GM21737 (cell line): ENCODE measurements around the gene TMPRSS3.

ENCODE experiments used
- ATAC-seq: cut with Tn5 transposase; IDR thresholded peaks from one replicate; pipeline ENCODE4 v1.9.1; 2021; ENCODE audit warnings: mild to moderate bottlenecking, moderate library complexity; ENCODE audit not compliant: unreplicated experiment

Gene TMPRSS3

DNA sequence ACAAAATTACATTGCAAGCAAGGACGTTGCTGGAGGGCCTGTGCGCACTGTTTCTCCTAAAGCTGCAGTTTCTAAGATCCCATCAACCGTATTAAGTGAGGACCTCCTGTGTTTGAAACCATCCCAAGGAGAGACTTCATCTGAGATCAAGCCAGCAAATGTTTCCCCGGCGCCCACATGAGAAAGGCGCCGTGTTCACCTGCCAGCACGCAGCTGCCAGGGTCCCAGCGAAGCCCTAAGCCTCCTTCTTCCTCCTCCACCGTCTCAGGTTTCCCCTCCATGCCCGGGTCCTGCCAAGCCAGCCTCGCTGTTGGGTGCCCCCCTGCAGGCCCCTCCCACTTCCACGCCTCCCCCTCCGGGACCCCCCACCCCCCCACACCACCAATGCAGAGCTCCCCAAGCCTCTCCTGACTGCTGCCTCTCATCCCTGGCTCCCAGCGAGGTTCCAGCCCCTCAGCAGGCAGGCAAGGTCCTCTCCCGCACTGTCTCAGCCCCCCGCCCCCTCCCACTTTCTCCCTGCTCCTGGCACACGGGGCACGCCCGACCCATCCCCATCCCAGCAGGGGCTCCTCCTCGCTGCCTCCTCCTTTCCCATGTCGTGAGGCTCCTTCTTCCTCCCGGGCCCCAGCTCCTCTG lies 20.9 kb downstream of the TMPRSS3 start:
- no peak for ATAC-seq

DNA sequence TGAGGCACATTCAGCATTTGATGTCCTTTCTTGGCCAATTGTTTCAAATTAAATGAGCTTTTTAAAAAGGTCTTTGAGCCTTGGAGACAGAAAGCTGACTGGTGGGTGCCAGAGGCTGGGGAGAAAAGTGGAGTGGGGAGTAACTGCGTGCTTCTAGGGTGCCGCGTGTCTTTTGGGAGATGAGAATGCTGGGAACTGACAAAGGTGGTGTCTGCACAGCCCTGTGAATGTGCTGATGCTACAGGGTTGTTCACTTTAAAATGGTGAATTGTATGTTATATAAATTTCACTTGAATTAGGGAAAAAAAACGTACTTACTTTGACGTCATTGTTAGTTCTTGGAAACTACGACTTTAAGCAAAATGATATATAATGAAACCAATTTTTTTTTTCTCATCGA lies 21.4 kb downstream of the TMPRSS3 start:
- ATAC-seq, result no peak

DNA sequence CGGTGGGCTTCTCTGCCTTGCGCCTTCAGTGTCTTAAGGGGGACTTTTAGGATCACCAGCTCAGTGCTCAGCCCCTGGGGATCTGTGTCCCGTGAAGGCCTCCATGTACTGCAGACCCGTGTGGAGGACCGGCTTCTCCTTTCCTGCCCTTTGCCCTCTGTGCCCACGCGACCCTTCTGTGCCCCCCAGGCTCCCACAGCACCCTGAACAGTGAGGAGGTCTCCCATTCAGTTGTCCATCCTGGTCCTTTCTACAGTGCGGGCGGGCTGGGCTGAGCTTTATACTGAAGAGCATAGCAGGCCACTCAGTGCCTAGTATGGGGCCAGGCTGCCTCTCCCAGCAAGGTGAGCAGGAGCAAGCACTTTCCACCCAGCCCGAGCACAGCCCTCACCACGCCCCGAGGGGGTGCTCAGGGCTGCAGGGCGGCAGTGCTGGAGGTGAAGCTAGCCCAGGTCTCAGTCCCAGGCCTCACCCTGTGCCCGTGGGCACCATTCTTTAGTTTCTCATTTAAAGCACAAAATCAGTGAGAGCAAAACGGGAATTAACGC lies 21.9 kb downstream of the TMPRSS3 start:
- no peak for ATAC-seq

DNA sequence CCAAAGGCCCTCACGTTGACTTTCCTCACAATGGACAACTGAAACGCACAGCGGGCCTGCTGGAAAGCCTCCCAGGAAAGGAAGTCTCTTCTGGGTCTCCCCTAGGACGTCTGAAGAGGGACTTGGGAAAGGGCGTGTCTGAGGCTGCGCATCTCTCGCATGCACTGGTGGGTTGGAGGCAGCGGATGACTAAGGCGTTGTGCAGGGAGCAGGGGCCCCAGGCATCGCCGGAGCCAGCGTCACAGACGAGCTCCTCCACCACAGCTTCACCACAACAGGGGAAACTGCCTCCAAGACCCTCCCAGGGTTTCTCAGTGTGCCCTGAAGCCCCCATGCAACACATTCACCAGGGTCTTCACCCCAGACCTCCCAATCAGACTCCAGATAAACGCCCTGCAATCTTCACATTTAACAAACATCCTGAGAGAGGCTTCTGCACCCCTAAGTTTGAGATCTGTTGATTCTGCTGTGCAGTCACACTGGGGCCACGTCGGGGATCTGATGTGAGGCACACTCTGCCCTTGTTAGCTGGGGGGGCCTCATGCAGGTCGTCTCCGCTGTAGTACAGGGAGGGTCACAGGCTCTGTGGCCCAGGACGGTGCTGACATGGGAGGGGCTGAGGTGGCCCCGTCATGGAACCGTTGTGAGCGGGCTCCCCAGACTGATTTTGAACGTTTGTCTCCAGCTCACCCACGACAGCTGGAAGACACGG lies 22.5 kb downstream of the TMPRSS3 start:
- no peak for ATAC-seq

DNA sequence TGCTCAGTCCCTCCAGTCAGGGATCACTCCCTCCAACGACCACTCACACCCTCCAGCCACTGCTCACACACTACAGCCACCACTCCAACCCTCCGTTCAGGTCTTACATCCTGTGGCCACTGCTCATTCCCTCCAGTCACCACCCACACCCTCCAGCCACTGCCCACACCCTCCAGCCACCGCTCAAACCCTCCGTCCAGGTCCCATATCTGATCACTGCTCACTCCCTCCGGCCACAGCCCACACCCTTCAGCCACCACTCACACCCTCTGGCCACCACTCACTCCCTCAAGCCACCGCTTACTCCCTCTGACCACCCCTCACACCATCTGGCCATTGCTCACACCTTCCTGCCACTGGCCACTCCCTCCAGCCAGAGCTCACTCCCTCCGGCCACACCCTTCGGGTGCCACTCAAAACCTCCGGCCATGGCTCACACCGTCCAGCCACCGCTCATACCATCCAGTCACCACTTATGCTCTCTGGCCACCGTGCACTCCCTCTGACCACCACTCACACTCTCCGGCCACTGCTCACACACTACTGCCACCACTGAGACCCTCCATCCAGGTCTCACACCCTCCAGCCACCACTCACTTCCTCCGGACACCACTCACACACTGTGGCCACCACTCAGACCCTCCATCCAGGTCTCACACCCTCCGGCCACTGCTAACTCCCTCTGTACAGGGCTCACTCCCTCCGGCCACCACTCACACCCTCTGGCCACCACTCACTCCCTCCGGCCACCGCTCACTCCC lies 24.8 kb downstream of the TMPRSS3 start:
- no peak for ATAC-seq

DNA sequence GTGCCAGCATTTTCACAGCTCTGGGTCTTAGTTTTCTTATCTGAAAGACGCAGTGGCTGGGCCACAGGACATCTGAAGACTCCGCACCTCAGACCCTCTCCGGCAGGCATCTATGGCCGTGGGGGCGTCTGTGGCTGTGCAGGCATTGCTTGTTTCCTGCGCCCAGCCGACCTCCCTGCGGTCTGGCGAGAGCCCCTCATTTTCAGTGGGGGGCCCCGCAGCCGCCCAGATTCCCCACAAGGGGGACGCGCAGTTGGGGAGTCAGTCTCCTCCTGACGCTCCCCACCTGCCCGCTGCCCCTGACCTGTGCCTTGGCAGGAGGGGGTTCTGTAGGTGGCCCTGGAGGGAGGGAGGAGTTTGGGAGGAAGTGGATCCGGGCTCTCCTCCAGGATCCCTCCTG lies 26.0 kb downstream of the TMPRSS3 start:
- no peak for ATAC-seq

DNA sequence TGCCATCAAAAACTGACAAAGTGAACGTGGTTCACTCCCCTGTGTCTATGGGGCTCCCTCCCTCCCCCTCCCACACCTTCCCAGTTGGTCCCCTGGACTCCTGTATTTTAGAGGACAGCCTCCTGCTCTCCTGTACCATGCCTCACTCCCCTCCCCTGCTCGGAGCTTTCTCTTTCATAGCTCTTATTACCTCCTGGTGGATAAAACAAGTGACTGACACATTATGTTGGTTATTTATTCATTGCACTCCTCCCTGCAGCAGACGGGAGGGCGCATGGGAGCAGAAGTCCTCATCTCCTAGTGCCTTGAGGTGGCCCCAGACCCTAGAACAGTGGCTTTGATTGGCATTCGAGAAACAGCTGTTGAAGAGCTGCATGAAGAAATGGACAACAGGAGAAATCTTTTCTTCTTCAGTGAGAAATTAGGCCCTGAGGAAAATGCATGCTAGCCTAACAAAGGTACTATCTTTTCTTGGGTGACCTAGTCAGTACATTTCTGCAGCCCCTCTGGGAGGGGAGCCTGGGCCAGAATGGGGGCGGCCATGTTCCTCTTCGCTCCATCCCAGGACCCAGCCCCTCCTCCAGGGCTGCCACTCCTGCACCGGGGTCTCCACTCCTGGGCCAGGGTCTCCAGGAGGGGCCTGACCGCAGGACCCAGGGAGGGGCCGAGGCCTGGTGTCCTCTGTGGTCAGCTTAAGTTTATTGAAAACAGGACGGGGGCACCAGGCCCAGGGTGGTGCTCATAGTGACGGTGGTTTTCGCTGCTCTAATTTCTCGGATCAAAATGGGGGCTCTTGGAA lies 28.3 kb downstream of the TMPRSS3 start:
- ATAC-seq, result no peak

DNA sequence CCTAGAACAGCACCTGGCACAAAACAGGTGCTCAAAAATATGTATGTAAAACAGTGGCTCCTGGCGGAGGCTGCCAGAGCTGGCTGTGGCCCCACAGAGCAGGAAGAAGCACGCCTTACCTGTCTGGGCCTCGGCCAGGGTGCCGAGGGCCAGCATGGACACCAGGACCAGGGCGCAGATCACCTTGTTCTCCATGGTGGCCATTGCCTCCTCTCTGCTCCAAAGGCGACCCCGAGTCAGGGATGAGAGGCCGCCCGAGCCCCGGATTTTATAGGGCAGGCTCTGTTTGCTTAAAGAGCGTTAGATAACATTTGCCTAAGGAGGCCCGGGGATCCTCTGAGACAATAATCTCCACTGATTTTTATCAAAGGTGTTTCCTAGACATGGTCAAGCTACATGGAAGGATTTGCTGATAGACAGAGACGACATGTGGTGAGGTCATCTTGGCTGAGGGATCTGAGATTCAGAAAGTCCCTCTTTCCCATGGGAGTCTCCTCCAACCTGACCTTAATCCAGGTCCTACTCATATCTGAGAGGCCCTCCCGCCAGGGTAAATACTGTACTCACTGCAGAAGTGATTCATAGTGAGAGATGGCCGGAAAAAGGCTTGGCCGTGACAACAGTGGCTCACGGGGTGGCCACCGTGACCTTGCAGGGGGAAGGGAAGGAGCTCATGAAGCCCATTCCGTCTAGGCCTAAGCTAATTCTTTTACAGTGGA lies 29.4 kb downstream of the TMPRSS3 start, which contains the start of gene TFF1:
TFF1 (minus strand) TSS at position 244 of the 719 bp plus-strand sequence; CDS start at position 204, 40 bp downstream.
- ATAC-seq, result no peak

DNA sequence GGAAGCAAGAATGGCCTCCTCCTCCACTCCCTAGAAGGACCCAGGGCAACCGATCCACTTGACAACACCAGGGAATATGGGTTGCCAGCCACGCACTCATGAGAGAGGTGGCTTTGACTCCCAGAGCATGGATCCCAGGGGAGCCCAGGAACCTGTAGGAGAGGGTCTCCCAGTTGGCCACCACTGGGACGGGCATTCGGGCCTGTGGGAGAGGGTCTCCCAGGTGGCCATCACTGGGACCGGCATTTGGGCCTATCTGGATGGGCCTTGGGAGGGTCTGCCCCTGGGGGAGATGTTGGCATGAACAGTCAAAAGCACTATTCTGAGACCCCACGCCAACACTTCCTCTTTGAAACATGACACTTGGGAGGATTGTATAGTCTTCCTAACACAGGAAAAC lies 30.1 kb downstream of the TMPRSS3 start:
- ATAC-seq, result no peak

DNA sequence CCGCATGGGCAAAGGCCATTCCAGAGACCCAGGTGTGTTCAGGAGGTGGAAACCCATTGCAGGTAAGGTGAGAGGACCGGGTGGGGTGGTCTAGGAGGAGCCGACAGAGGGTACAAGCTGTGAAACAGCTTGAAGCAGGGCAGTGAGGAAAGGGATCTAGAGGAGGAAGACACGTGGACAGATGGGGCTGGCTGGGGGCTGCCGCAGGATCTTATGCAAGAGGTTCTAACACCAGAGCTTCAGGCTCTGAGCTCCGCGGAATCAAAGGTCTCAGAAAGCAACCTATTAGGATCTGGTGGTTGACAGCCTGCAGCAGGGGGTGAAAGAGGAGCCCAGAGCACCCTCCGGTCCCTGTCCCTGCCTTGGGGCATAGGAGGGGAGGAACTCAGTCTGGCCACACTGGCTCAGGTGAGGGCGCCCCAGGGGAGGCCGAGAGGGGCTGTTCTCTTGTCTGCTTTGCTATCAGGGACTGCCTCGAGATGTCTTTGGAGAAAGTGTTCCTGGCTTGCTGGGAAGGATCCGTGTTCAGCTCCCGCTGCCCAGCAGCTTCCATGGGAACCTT lies 31.5 kb downstream of the TMPRSS3 start:
- no peak for ATAC-seq

DNA sequence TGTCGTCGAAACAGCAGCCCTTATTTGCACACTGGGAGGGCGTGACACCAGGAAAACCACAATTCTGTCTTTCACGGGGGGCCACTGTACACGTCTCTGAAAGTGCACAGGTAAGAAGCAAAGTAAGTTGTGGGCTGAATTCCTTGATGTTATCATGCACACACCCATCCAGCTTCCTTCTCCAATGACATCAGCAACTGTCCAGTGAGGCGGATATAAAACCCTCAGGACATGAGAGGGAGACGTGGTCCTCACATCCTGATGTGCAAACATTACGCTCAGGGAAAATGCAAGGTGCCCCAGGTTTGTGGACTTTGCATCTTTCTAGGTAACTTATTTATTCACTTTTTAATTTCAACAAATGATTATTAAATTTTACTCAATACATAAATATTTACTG lies 32.5 kb downstream of the TMPRSS3 start:
- no peak for ATAC-seq

DNA sequence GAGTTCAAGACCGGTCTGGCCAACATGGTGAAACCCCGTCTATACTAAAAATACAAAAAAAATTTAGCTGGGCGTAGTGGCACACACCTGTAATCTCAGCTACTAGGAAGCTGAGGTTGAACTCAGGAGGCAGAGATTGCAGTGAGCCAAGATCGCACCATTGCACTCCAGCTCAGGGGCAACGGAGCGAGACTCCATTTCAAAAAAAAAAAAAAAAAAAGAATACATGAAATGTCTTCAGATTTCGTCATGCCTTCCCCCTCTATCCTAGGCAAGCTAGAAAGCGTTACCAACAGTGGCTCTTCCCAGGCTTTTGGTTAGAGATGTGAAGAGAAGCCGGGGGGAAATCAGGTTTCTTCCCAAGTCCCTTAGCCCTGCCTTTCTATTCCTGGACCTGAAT lies 33.2 kb downstream of the TMPRSS3 start:
- no peak for ATAC-seq

DNA sequence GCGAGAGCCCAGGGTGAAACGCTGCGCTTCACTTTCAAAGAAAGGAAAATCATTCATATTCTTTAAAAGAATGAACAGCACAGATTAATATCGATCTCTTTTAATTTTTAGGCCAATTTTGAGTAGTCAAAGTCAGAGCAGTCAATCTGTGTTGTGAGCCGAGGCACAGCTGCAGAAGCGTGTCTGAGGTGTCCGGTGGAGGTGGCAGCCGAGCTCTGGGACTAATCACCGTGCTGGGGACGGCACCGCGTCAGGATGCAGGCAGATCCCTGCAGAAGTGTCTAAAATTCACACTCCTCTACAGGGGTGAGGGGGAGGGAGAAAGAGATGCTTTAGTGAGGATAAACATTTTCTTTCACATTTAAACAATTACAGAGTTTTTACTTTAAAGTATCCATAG lies 33.7 kb downstream of the TMPRSS3 start:
- no peak for ATAC-seq

DNA sequence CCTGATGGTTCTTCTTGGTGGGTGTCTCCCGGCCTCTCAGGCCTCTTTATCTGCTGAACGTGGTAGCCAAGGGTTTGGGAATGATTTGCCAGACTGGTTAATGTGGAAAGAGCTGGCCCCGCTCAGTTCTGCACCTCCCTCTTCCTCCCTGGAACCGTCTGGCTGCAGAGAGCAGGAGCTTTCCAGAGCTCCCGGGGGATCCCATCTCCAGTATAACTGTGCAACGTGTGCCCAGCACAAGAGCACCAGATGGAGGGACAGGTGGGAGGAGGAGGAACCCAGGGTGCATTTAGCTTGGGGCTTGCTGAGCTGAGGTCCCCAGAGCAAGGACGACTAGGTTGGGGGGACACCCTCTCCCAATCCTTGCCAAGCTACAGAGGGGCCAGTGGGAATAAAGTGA lies 34.6 kb downstream of the TMPRSS3 start:
- ATAC-seq, result no peak

DNA sequence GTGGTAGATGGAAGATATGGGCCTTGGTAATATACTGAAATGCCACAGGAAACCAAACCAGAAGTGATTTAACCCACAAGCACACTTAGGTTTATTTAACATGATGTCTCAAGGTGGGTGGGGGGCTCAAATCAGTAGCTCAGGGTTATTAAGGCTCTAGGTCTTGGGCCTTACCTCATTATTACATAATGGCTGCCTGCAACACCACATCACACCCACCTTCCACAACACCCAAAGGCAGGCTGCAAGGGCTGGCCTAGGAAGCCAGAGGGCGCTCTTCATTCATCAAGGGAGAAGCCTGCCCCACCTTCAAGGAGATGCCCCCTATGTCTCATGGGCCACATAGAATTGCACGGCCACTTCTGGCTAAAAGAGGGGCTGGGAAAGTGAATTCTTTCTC lies 35.5 kb downstream of the TMPRSS3 start:
- no peak for ATAC-seq

DNA sequence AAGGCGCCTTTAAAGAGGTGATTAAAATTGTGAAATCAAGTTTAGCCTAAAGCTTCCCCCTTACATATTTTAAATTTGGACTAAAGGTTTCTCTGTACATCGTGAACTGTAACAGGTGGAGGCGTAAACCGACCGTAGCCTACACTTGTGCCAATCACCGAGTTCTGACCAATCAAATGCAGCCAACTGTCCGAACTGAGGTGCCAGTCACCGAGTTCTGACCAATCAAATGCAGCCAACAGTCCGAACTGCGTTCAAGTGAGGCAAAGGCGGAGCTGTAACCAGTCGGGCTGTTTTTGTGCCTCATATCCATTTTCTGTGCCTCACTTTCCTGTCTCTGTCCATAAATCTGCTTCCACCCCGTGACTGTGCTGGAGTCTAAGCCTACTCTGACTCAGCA lies 36.9 kb downstream of the TMPRSS3 start:
- no peak for ATAC-seq

DNA sequence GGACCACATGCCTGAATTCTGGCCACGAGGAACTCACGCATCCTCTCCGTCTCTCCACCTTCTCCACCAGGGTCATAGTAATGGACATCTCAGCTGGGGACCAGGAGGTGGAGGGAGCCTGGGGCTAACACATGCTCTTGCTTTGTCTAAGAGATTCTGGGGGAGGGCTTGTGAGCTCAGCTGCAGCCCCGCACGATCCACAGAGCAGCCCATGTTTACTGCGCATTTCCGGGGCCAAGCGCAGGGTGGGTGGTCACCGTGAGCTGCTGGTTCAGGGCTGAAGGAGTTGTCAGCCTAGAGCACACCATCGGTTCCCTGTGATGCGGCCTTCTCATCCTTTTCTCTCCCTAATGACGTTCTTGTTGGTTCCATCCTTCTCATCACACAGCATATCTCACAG lies 37.6 kb downstream of the TMPRSS3 start:
- ATAC-seq, result no peak

DNA sequence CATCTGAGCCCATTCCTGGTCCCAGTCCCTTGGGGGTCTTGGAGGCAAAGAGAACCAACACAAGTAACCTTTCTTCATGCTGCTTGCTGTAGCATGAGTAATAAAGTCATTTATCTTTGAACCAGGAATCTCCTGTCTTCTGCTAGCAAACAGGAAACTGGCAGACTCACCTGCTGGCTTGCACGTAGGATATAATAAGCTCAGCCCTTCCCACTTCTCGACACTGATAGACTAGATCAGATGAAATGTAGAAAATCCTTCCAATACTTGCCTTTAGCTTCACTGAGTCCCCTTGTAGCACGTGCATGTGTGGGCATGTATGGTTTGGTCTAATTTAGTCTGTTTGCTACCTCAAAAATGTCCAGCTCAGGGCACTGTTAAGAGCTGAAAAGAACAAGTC lies 38.5 kb downstream of the TMPRSS3 start:
- ATAC-seq, result no peak

DNA sequence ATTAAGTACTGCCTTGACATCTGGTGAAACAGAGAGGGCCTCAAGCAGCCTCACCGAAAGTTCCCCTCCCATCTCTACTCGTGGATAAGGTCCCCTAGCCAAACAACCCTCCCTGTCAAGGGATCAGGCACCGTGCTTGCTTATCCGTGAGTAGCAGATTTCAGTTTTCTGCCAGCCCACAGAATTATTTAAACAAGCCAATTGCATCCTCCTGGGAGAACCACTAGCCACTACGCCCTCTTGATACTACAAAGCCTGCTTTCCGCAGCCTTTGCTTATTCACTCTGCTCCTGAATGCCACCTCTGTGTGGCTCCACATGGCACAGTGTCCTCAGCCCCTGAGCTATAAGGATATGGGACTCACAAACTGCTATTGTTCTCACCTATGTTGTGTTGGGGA lies 39.2 kb downstream of the TMPRSS3 start:
- no peak for ATAC-seq

DNA sequence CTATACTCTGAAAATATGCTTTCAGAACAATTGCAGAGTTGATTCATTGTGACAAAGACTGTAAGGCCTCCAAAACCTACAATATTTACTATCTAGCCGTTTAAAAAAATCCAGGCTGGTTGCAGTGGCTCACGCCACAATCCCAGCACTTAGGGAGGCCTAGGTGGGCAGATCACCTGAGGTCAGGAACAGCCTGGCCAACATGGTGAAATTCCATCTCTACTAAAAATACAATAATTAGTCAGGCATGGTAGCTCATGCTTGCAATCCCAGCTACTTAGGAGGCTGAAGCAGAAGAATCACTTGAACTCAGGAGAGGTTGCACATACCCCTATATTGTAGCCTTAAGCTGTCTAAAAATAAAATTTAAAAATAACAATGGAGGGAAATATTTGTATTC lies 39.8 kb downstream of the TMPRSS3 start:
- ATAC-seq, result no peak
